22Rv1 (cell line): ENCODE data around the gene TRIP10.

Source experiments
- CTCF ChIP-seq: fragments of 450-650 bp; IDR thresholded peaks from 2 replicates; pipeline ENCODE4 v1.5.1; 2017; ENCODE audit warnings: mild to moderate bottlenecking
- ZFX ChIP-seq: fragments of 450-650 bp; IDR thresholded peaks from 2 replicates; pipeline ENCODE4 v1.6.1; 2017; ENCODE audit warnings: antibody characterized with exemption, borderline replicate concordance

GRCh38 chr19:6737284-6737872 is 2.1 kb upstream of the TRIP10 start, which contains the start of gene GPR108:
- no peak for TF ChIP-seq CTCF
- TF ChIP-seq ZFX = no peak
